H1 (cell line): ENCODE results near the gene SLITRK2. TPM values are rescaled to one million over a fixed set of nuclear protein-coding genes. Genes with fewer than 3 reads are reported as not detected.

Experiments
- CTCF ChIA-PET: fragments of 300-600 bp; sonication (Branson Sonifier 250); formaldehyde crosslinking; loops from one replicate; lab custom pipeline; 2021; ENCODE audit not compliant: partially characterized antibody; lab: Charles Lee
- POLR2A ChIA-PET: fragments of 300-600 bp; sonication (Branson Sonifier 250); formaldehyde crosslinking; loops from one replicate; lab custom pipeline; 2021; ENCODE audit warnings: inconsistent platforms; ENCODE audit not compliant: partially characterized antibody; lab: Charles Lee
- DNase-seq, 2 experiments: peaks; one replicate each; pipeline versions ENCODE4 v3.0.0 to v3.0.0-alpha.2; 2010 to 2022; ENCODE audit warnings: low spot score in 2 of 2, low read depth in 1 of 2, mixed read lengths in 1 of 2
- FAIRE-seq: peaks from 2 replicates; lab custom pipeline; 2011; peaks lifted over from hg19 to GRCh38; lab: Jason Lieb, UNC
- H2AFZ ChIP-seq: 2 replicates; pipeline ENCODE4 v1.8.1; 2012; ENCODE audit warnings: low read length, inconsistent platforms
- H2AK5ac ChIP-seq: 2 replicates; pipeline ENCODE4 v1.6.1; 2013; ENCODE audit warnings: low read depth, low read length
- H2BK120ac ChIP-seq: replicated peaks from 2 replicates; pipeline ENCODE3; 2013; ENCODE audit warnings: low read depth, low read length, inconsistent platforms
- H2BK12ac ChIP-seq: 2 replicates; pipeline ENCODE4 v1.6.1; 2013; ENCODE audit warnings: low read depth, low read length
- H2BK15ac ChIP-seq: 2 replicates; pipeline ENCODE4 v1.6.1; 2013; ENCODE audit warnings: low read length
- H2BK20ac ChIP-seq: 2 replicates; pipeline ENCODE4 v1.6.1; 2013; ENCODE audit warnings: low read length
- H2BK5ac ChIP-seq: 2 replicates; pipeline ENCODE4 v1.6.1; 2013; ENCODE audit warnings: low read depth, low read length
- H3K14ac ChIP-seq: 2 replicates; pipeline ENCODE4 v1.6.1; 2013; ENCODE audit warnings: inconsistent platforms; ENCODE audit not compliant: insufficient read length
- H3K18ac ChIP-seq: 2 replicates; pipeline ENCODE4 v1.6.1; 2013; ENCODE audit warnings: low read length; ENCODE audit errors: extremely low read depth
- H3K23ac ChIP-seq: 2 replicates; pipeline ENCODE4 v1.6.1; 2013; ENCODE audit warnings: inconsistent platforms; ENCODE audit not compliant: insufficient read length
- H3K23me2 ChIP-seq: 2 replicates; pipeline ENCODE4 v1.6.1; 2013; ENCODE audit warnings: low read depth, low read length
- H3K27ac ChIP-seq: 2 replicates; pipeline ENCODE4 v1.6.1; 2011; ENCODE audit warnings: low read depth, low read length, inconsistent platforms
- H3K27me3 ChIP-seq, 4 experiments: replicated peaks in 1 of 4; 1 replicate in 1 of 4; 2 replicates in 3 of 4; pipeline versions ENCODE4 v1.6.1 to v1.8.1; 2011 to 2013; ENCODE audit warnings: low read length in 3 of 4, mild to moderate bottlenecking in 3 of 4, inconsistent platforms in 2 of 4, mixed read lengths in 2 of 4, moderate library complexity in 1 of 4; ENCODE audit not compliant: control insufficient read depth in 3 of 4, insufficient read depth in 3 of 4; ENCODE audit errors: extremely low read depth in 1 of 4
- H3K36me3 ChIP-seq, 4 experiments: 2 replicates each; pipeline versions ENCODE4 v1.6.1 to v1.8.1; 2011 to 2013; ENCODE audit warnings: mild to moderate bottlenecking in 4 of 4, low read length in 3 of 4, moderate library complexity in 2 of 4, control low read depth in 1 of 4, inconsistent platforms in 1 of 4; ENCODE audit not compliant: insufficient read depth in 4 of 4, control insufficient read depth in 2 of 4
- H3K4ac ChIP-seq: replicated peaks from 2 replicates; pipeline ENCODE3; 2013; ENCODE audit warnings: low read length, low read depth, mixed read lengths, inconsistent platforms; ENCODE audit not compliant: insufficient read length
- H3K4me1 ChIP-seq, 4 experiments: replicated peaks in 1 of 4; 1 replicate in 1 of 4; 2 replicates in 3 of 4; pipeline versions ENCODE4 v1.6.1 to v1.8.1; 2011 to 2013; ENCODE audit warnings: low read length in 3 of 4, inconsistent platforms in 2 of 4, mixed read lengths in 1 of 4; ENCODE audit not compliant: insufficient read depth in 4 of 4, control insufficient read depth in 3 of 4
- H3K4me2 ChIP-seq, 2 experiments: 2 replicates each; pipeline versions ENCODE4 v1.6.1 to v1.8.1; 2011 to 2013; ENCODE audit warnings: low read depth in 2 of 2, low read length in 2 of 2, control low read depth in 1 of 2, inconsistent platforms in 1 of 2, mild to moderate bottlenecking in 1 of 2; ENCODE audit not compliant: insufficient read depth in 1 of 2
- H3K4me3 ChIP-seq, 4 experiments: fragments of 200-600, 300-600 bp in 1 of 4; sonication (generic), shearing (Covaris generic), sonication (Bioruptor Twin) in 1 of 4; 2 replicates each; pipeline versions ENCODE4 v1.5.1 to v1.8.1; 2011 to 2016; ENCODE audit warnings: low read length in 4 of 4, low read depth in 3 of 4, control low read depth in 2 of 4, inconsistent platforms in 2 of 4, mild to moderate bottlenecking in 2 of 4, mixed read lengths in 1 of 4, moderate library complexity in 1 of 4; ENCODE audit not compliant: insufficient read depth in 2 of 4; ENCODE audit errors: extremely low read depth in 1 of 4
- H3K56ac ChIP-seq: replicated peaks from 2 replicates; pipeline ENCODE3; 2013; ENCODE audit warnings: low read depth, mild to moderate bottlenecking, mixed read lengths, low read length, inconsistent platforms; ENCODE audit not compliant: insufficient read length
- H3K79me1 ChIP-seq: 2 replicates; pipeline ENCODE4 v1.6.1; 2013; ENCODE audit warnings: low read depth, low read length, control low read depth
- H3K79me2 ChIP-seq, 2 experiments: 2 replicates each; pipeline versions ENCODE4 v1.6.1 to v1.8.1; 2012 to 2013; ENCODE audit warnings: low read length in 2 of 2, mild to moderate bottlenecking in 2 of 2, inconsistent platforms in 1 of 2; ENCODE audit not compliant: insufficient read depth in 2 of 2, control insufficient read depth in 1 of 2
- H3K9ac ChIP-seq, 4 experiments: replicated peaks in 1 of 4; 1 replicate in 1 of 4; 2 replicates in 3 of 4; pipeline versions ENCODE4 v1.6.1 to v1.8.1; 2011 to 2013; ENCODE audit warnings: low read depth in 3 of 4, low read length in 3 of 4, control low read depth in 2 of 4, mild to moderate bottlenecking in 2 of 4, moderate library complexity in 2 of 4, inconsistent platforms in 1 of 4; ENCODE audit errors: extremely low read depth in 1 of 4
- H3K9me3 ChIP-seq, 2 experiments: 2 replicates each; pipeline versions ENCODE4 v1.6.1 to v1.8.1; 2012 to 2013; ENCODE audit warnings: mild to moderate bottlenecking in 2 of 2, moderate library complexity in 2 of 2, control low read depth in 1 of 2, inconsistent platforms in 1 of 2, low read depth in 1 of 2, low read length in 1 of 2, mixed read lengths in 1 of 2; ENCODE audit not compliant: insufficient read depth in 2 of 2
- H4K20me1 ChIP-seq, 2 experiments: replicated peaks in 1 of 2; 2 replicates each; pipeline versions ENCODE3 to v1.8.1; 2011 to 2013; ENCODE audit warnings: inconsistent platforms in 2 of 2, low read length in 2 of 2, mild to moderate bottlenecking in 1 of 2; ENCODE audit not compliant: insufficient read depth in 2 of 2, control insufficient read depth in 1 of 2
- H4K5ac ChIP-seq: 2 replicates; pipeline ENCODE4 v1.6.1; 2013; ENCODE audit warnings: low read length, low read depth, mixed read lengths, inconsistent platforms; ENCODE audit not compliant: insufficient read length
- H4K8ac ChIP-seq: 2 replicates; pipeline ENCODE4 v1.8.0; 2013; ENCODE audit warnings: mild to moderate bottlenecking, moderate library complexity, low read length, inconsistent platforms; ENCODE audit not compliant: insufficient read depth; ENCODE audit errors: extremely low read depth
- H4K91ac ChIP-seq: replicated peaks from 2 replicates; pipeline ENCODE3; 2013; ENCODE audit warnings: low read length, mixed read lengths, inconsistent platforms; ENCODE audit not compliant: insufficient read length
- BACH1 ChIP-seq: IDR thresholded peaks from 2 replicates; pipeline ENCODE4 v1.6.1; 2012; ENCODE audit warnings: low read length, improper control_type of control experiment
- CBX5 ChIP-seq: fragments of 300-800, 300-1000 bp; sonication (generic); IDR thresholded peaks from 2 replicates; pipeline ENCODE4 v1.7.1; 2016; ENCODE audit warnings: antibody characterized with exemption, low read length, low read depth
- E2F6 ChIP-seq: IDR thresholded peaks from 2 replicates; pipeline ENCODE4 v1.6.1; 2012; ENCODE audit warnings: inconsistent platforms
- FOSL1 ChIP-seq: IDR thresholded peaks from 2 replicates; pipeline ENCODE4 v1.6.1; 2011; ENCODE audit warnings: mild to moderate bottlenecking, low read depth, low read length, moderate library complexity; ENCODE audit not compliant: insufficient read depth
- KDM4A ChIP-seq: IDR thresholded peaks from one replicate; pipeline ENCODE4 v1.7.1; 2012; ENCODE audit warnings: low read depth, mild to moderate bottlenecking, moderate library complexity, low read length, inconsistent platforms; ENCODE audit not compliant: severe bottlenecking
- KDM5A ChIP-seq: fragments of 200-600 bp; IDR thresholded peaks from 2 replicates; pipeline ENCODE4 v1.7.1; 2012; ENCODE audit warnings: mild to moderate bottlenecking, low read length, inconsistent platforms, mixed read lengths
- MAFK ChIP-seq: IDR thresholded peaks from 2 replicates; pipeline ENCODE4 v1.6.1; 2012; ENCODE audit warnings: low read depth, mild to moderate bottlenecking, improper control_type of control experiment, low read length
- RBBP5 ChIP-seq: IDR thresholded peaks from 2 replicates; pipeline ENCODE4 v1.7.1; 2012; ENCODE audit warnings: low read depth, mild to moderate bottlenecking, inconsistent platforms, low read length, moderate library complexity, borderline replicate concordance
- RFX5 ChIP-seq: IDR thresholded peaks from 2 replicates; pipeline ENCODE4 v1.6.1; 2011; ENCODE audit warnings: low read depth, low read length, improper control_type of control experiment, borderline replicate concordance
- RNF2 ChIP-seq: fragments of 200-900, 300-1000 bp; sonication (generic); IDR thresholded peaks from 2 replicates; pipeline ENCODE4 v1.7.1; 2016; ENCODE audit warnings: borderline replicate concordance, low read depth, mild to moderate bottlenecking, antibody characterized with exemption, low read length; ENCODE audit not compliant: poor library complexity, severe bottlenecking; ENCODE audit errors: missing control alignments
- TCF12 ChIP-seq: IDR thresholded peaks from 2 replicates; pipeline ENCODE4 v1.6.1; 2011; ENCODE audit warnings: low read depth, mild to moderate bottlenecking, low read length
- YY1 ChIP-seq: IDR thresholded peaks from 2 replicates; pipeline ENCODE4 v1.6.1; 2011; ENCODE audit warnings: low read depth, mild to moderate bottlenecking, low read length
- WGBS, 2 experiments: shearing (Covaris generic) in 1 of 2; methylation state at CpG; one replicate each; pipeline versions ENCODE4 v1.1.6 to v1.1.7; 2013 to 2015; ENCODE audit warnings: low lambda C conversion rate in 2 of 2, mixed read lengths in 2 of 2, inconsistent platforms in 1 of 2, low coverage in 1 of 2, missing lambda C conversion rate in 1 of 2; ENCODE audit not compliant: insufficient replicate concordance in 2 of 2, insufficient coverage in 1 of 2, insufficient read length in 1 of 2; ENCODE audit errors: extremely low coverage in 1 of 2, missing lambda C conversion rate in 1 of 2; 5-methylcytosine and 5-hydroxymethylcytosine counted together
- polyA plus RNA-seq, 7 experiments: library from polyadenylated mRNA; depleted of rRNA in 3 of 7; stranded (reverse) in 5 of 7; unstranded in 2 of 7; fragments of >200 nt in 5 of 7; fragments of 200-250 nt in 2 of 7; gene quantifications; 1 replicate in 5 of 7; 2 replicates in 1 of 7; 4 replicates in 1 of 7; pipeline versions ENCODE4 v1.2.1 to v1.2.3, GENCODE V29; 2011 to 2013; ENCODE audit warnings: missing spikeins in 2 of 7, mixed read lengths in 2 of 7
- total RNA-seq: library from RNA; stranded (reverse); fragmentation: NEBNext Ultra II Directional; extraction: Animal tissue kit (Norgen Biotek cat#: 25700); gene quantifications from 2 replicates; pipeline ENCODE4 v1.2.1, GENCODE V29; 2021

SLITRK2 gene
- total and polyA plus RNA-seq, 2 of the 8 experiments (the other 6 are each of a cell fraction or from before 2014, with no cell fraction given) = 0.14 to 0.39 TPM

- CTCF ChIA-PET = no interaction called here
- 100% methylated on average over 1 of the region's 1 CpG; no CpG with 5 or more reads in 1 of the 2 experiments for WGBS, 2 experiments
- no peak overlapping the region for H3K23ac ChIP-seq
- H3K4ac ChIP-seq = no peak overlapping the region
- H3K27me3 ChIP-seq = peaks cover 12 to 52% (median 33%) of the 10 kb centered on the region in 4 experiments
- no peak overlapping the region for H2BK120ac ChIP-seq
- TF ChIP-seq CBX5 = no peak
- TF ChIP-seq YY1 = no peak
- no peak for TF ChIP-seq MAFK
- TF ChIP-seq RBBP5 = no peak
- no peak for TF ChIP-seq KDM4A
- no peak for TF ChIP-seq KDM5A
- TF ChIP-seq RNF2 = no peak
- no peak for TF ChIP-seq FOSL1
- no peak for TF ChIP-seq RFX5
- no peak for TF ChIP-seq BACH1
- no peak for TF ChIP-seq TCF12
- no peak for TF ChIP-seq E2F6
- H2AK5ac ChIP-seq = no peak overlapping the region
- H2AFZ ChIP-seq = no peak overlapping the region
- no peak for FAIRE-seq
- no peak overlapping the region for H3K4me3 ChIP-seq
- H3K9me3 ChIP-seq = no peaks in the 10 kb centered on the region
- H3K18ac ChIP-seq = no peak overlapping the region
- no peak overlapping the region for H3K56ac ChIP-seq
- POLR2A ChIA-PET = no interaction called here
- H3K23me2 ChIP-seq = peaks cover 6% of the 10 kb centered on the region; the same call in 1 of the 2 replicates
- no peak overlapping the region for H4K5ac ChIP-seq
- no peak overlapping the region for H2BK12ac ChIP-seq
- DNase-seq = no peak
- no peak overlapping the region for H2BK15ac ChIP-seq
- no peak overlapping the region for H2BK5ac ChIP-seq
- H3K79me1 ChIP-seq = no peaks in the 10 kb centered on the region
- no peak overlapping the region for H3K4me2 ChIP-seq
- no peak overlapping the region for H2BK20ac ChIP-seq
- H3K4me1 ChIP-seq = peaks cover 0 to 6% (median 0%) of the 10 kb centered on the region in 4 experiments; a peak in 1 of 7 replicates
- no peak overlapping the region for H4K91ac ChIP-seq
- no peak overlapping the region for H3K27ac ChIP-seq
- no peaks in the 10 kb centered on the region for H4K20me1 ChIP-seq
- no peaks in the 10 kb centered on the region for H3K79me2 ChIP-seq
- H3K14ac ChIP-seq = no peak overlapping the region
- no peak overlapping the region for H4K8ac ChIP-seq
- no peaks in the 10 kb centered on the region for H3K36me3 ChIP-seq
- no peak overlapping the region for H3K9ac ChIP-seq
These were observed 4.5 kb upstream of the SLITRK2 start for GRCh38 chrX:145813081-145813480.
